ENCODE measurements around the gene PLCXD1. TPM values are rescaled to one million over a fixed set of nuclear protein-coding genes. Genes with fewer than 3 reads are reported as not detected.
A peak's percentile ranks its signal among the peaks of the same experiment; 100 is the strongest.

PLCXD1 gene
- total RNA-seq, 1 donor from 2014 or later = 25.7 TPM

GRCh38 chrX:283115-283845 is 2.1 kb downstream of the PLCXD1 start:
- H3K4me3 Mint-ChIP-seq = peak overlapping the region; percentile 87
- Histone ChIP-seq H3K27ac (peak overlapping the region; percentile 75), H3K4me3 (peak overlapping the region; percentile 54), H3K9me3 (ENCODE audit: low read depth) (no peaks in the 10 kb centered on the region), H3K4me1 (no peaks in the 10 kb centered on the region), H3K4me2 (peak overlapping the region; percentile 85), H3K9ac (peak overlapping the region; percentile 4), H3K27me3 (no peaks in the 10 kb centered on the region), H3K36me3 (peaks cover 7% of the 10 kb centered on the region), H3K79me2 (ENCODE audit: low read depth) (peaks cover 59% of the 10 kb centered on the region), H4K20me1 (ENCODE audit: low read depth) (peaks cover 29% of the 10 kb centered on the region), H2AFZ (replicated peaks) (no peak overlapping the region), H3F3A (ENCODE audit: low read depth) (peaks cover 72% of the 10 kb centered on the region)
- peaks cover 24% of the 10 kb centered on the region for H3K4me1 Mint-ChIP-seq
- no peaks in the 10 kb centered on the region for H3K9me3 Mint-ChIP-seq
- peaks cover 25% of the 10 kb centered on the region for H3K36me3 Mint-ChIP-seq
- peak overlapping the region; percentile 67 for H3K27ac Mint-ChIP-seq
- peaks cover 16% of the 10 kb centered on the region for H3K27me3 Mint-ChIP-seq (ENCODE audit: insufficient read depth, low read depth)
- DNase-seq (ENCODE audit: low spot score) = peak; percentile 97
- TF ChIP-seq CTCF (IDR thresholded peaks at IDR 0.05) (no peak), EZH2 (IDR thresholded peaks at IDR 0.05) (no peak), EZH2phosphoT487 (IDR thresholded peaks at IDR 0.05) (no peak)

- Histone ChIP-seq H3K4me2 (no peak overlapping the region), H4K20me1 (ENCODE audit: low read depth) (peaks cover 29% of the 10 kb centered on the region), H3K79me2 (ENCODE audit: low read depth) (peaks cover 59% of the 10 kb centered on the region), H3K27ac (peak overlapping the region; percentile 68), H3K4me1 (no peaks in the 10 kb centered on the region), H3K4me3 (no peak overlapping the region), H3K9ac (no peak overlapping the region), H3K9me3 (ENCODE audit: low read depth) (no peaks in the 10 kb centered on the region), H2AFZ (replicated peaks) (no peak overlapping the region), H3K27me3 (no peaks in the 10 kb centered on the region), H3F3A (ENCODE audit: low read depth) (peaks cover 55% of the 10 kb centered on the region), H3K36me3 (peaks cover 7% of the 10 kb centered on the region)
- no peaks in the 10 kb centered on the region for H3K9me3 Mint-ChIP-seq
- H3K27ac Mint-ChIP-seq = no peak overlapping the region
- H3K4me3 Mint-ChIP-seq = peak overlapping the region; percentile 43
- peaks cover 6% of the 10 kb centered on the region for H3K27me3 Mint-ChIP-seq (ENCODE audit: insufficient read depth, low read depth)
- H3K4me1 Mint-ChIP-seq = peaks cover 13% of the 10 kb centered on the region
- TF ChIP-seq EZH2 (IDR thresholded peaks at IDR 0.05) (no peak), EZH2phosphoT487 (IDR thresholded peaks at IDR 0.05) (no peak), CTCF (IDR thresholded peaks at IDR 0.05) (no peak)
- DNase-seq (ENCODE audit: low spot score) = no peak
- peaks cover 21% of the 10 kb centered on the region for H3K36me3 Mint-ChIP-seq
Measured at GRCh38 chrX:285076-285677, 4.0 kb downstream of the PLCXD1 start.

- TF ChIP-seq EZH2 (IDR thresholded peaks at IDR 0.05) (no peak), EZH2phosphoT487 (IDR thresholded peaks at IDR 0.05) (no peak), CTCF (IDR thresholded peaks at IDR 0.05) (no peak)
- peaks cover 38% of the 10 kb centered on the region for H3F3A ChIP-seq (ENCODE audit: low read depth)
- H3K27me3 Mint-ChIP-seq (ENCODE audit: insufficient read depth, low read depth) = peaks cover 6% of the 10 kb centered on the region
- peaks cover 9% of the 10 kb centered on the region for H3K36me3 ChIP-seq
- no peak for DNase-seq (ENCODE audit: low spot score)
- H3K9me3 Mint-ChIP-seq = no peaks in the 10 kb centered on the region
- no peaks in the 10 kb centered on the region for H3K9me3 ChIP-seq (ENCODE audit: low read depth)
- H3K27ac Mint-ChIP-seq = no peak overlapping the region
- no peak overlapping the region for H3K4me3 Mint-ChIP-seq
- H3K9ac ChIP-seq = no peak overlapping the region
- peaks cover 29% of the 10 kb centered on the region for H4K20me1 ChIP-seq (ENCODE audit: low read depth)
- peaks cover 32% of the 10 kb centered on the region for H3K36me3 Mint-ChIP-seq
- no peaks in the 10 kb centered on the region for H3K27me3 ChIP-seq
- H3K27ac ChIP-seq = no peak overlapping the region
- no peak overlapping the region for H2AFZ ChIP-seq (replicated peaks)
- peaks cover 47% of the 10 kb centered on the region for H3K79me2 ChIP-seq (ENCODE audit: low read depth)
- no peak overlapping the region for H3K4me3 ChIP-seq
- H3K4me1 ChIP-seq = no peaks in the 10 kb centered on the region
- peaks cover 7% of the 10 kb centered on the region for H3K4me1 Mint-ChIP-seq
- H3K4me2 ChIP-seq = no peak overlapping the region
Measured at GRCh38 chrX:287670-288069, 6.5 kb downstream of the PLCXD1 start.

All from neural progenitor cell (in vitro differentiated cells).